ENCODE data around the gene ATG101.

The ATG101 gene

DNA sequence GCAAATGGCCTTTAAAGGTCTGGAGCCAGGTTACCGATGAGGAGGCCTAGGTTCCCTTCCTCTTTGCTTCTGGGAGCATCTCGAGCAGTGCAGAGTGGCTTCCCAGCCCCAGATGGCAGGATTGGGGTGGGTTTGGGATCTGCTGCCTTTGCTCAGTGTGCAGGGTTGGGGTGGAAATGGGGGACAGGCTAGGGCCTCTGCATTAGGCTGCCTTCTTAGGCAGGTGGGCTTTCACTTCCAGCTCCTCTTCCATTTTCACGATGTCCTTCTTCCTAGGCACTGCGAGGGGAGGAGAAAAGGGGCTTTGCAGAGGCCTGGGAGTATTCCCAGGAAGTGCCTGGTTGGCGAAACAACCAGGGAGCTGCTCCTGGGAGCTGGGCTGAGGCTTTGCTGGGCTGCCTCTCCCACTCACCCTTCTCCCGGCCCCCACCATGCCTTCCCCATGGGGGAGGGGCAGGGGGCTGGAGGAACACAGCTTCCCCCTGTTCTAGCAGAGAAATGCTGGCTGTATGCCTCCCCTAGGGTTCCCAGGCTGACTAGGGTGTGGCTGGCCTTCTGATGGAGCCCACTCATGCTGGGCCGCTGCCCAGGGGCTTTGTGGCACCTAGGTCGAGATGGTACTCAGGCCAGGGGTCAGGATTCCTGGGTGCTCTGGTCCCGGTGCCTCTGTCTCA, 16.1 kb upstream of the ATG101 start:
- intact Hi-C loops (cut with DNase I; ENCODE audit: low total_unique reads) = no loop called here
- H3K27ac ChIP-seq = peak overlapping the region; percentile 98 to 100
- no peaks in the 10 kb centered on the region for H3K9me3 ChIP-seq
- H3K4me3 ChIP-seq = peak overlapping the region; percentile 64 to 73
- TF ChIP-seq CTCF (IDR thresholded peaks at IDR 0.05) = no peak
- DNase-seq = no peak
- H3K4me1 ChIP-seq = peaks cover 0 to 51% (median 28%) of the 10 kb centered on the region in 4 donors
- peaks cover 46 to 61% (median 52%) of the 10 kb centered on the region in 3 donors for H3K36me3 ChIP-seq
- H3K27me3 ChIP-seq = no peaks in the 10 kb centered on the region

DNA sequence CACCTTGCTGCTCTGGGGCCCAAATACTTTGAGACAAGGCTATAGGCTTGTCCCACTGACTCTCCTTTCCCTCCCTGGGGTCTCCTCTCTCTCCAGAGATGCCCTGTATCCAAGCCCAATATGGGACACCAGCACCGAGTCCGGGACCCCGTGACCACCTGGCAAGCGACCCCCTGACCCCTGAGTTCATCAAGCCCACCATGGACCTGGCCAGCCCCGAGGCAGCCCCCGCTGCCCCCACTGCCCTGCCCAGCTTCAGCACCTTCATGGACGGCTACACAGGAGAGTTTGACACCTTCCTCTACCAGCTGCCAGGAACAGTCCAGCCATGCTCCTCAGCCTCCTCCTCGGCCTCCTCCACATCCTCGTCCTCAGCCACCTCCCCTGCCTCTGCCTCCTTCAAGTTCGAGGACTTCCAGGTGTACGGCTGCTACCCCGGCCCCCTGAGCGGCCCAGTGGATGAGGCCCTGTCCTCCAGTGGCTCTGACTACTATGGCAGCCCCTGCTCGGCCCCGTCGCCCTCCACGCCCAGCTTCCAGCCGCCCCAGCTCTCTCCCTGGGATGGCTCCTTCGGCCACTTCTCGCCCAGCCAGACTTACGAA, 15.4 kb upstream of the ATG101 start:
- H3K4me1 ChIP-seq = peaks cover 0 to 45% (median 26%) of the 10 kb centered on the region in 4 donors
- H3K9me3 ChIP-seq = no peaks in the 10 kb centered on the region
- peaks cover 52 to 68% (median 59%) of the 10 kb centered on the region in 3 donors for H3K36me3 ChIP-seq
- peak overlapping the region; percentile 98 to 100 for H3K27ac ChIP-seq
- no peaks in the 10 kb centered on the region for H3K27me3 ChIP-seq
- DNase-seq = no peak
- no peak for TF ChIP-seq CTCF (IDR thresholded peaks at IDR 0.05)
- H3K4me3 ChIP-seq = peak overlapping the region in 1 of 2 donors; percentile 73
- intact Hi-C loops (cut with DNase I; ENCODE audit: low total_unique reads) = no loop called here

- Histone ChIP-seq H3K4me1 (peaks cover 0 to 38% (median 19%) of the 10 kb centered on the region in 4 donors), H3K4me3 (no peak overlapping the region), H3K36me3 (peaks cover 55 to 75% (median 65%) of the 10 kb centered on the region in 3 donors), H3K9me3 (no peaks in the 10 kb centered on the region), H3K27ac (peak overlapping the region in 1 of 2 donors; percentile 100), H3K27me3 (no peaks in the 10 kb centered on the region)
- no peak for DNase-seq
- TF ChIP-seq CTCF (IDR thresholded peaks at IDR 0.05) = no peak
- intact Hi-C loops (cut with DNase I; ENCODE audit: low total_unique reads) = no loop called here
These were observed 14.7 kb upstream of the ATG101 start for GRCh38 chr12:52054833-52055730.

- Histone ChIP-seq H3K27me3 (no peaks in the 10 kb centered on the region), H3K36me3 (peaks cover 55 to 75% (median 65%) of the 10 kb centered on the region in 3 donors), H3K4me3 (no peak overlapping the region), H3K4me1 (peaks cover 0 to 31% (median 13%) of the 10 kb centered on the region in 4 donors), H3K9me3 (no peaks in the 10 kb centered on the region), H3K27ac (no peak overlapping the region)
- intact Hi-C loops (cut with DNase I; ENCODE audit: low total_unique reads) = no loop called here
- TF ChIP-seq CTCF (IDR thresholded peaks at IDR 0.05) = no peak
- DNase-seq = no peak
These were observed 13.8 kb upstream of the ATG101 start for GRCh38 chr12:52055731-52056711.
